Fibroblast of skin of left biceps (primary cell): ENCODE results near the gene RILPL1.
"Not testable (repeated sequence)": the region's sequence is repeated elsewhere in the genome, so short reads cannot be mapped to it uniquely, and the experiment has no call there.

ENCODE experiments used
- DNase-seq, 2 experiments: peaks; one replicate each; pipeline ENCODE4 v3.0.0-alpha.2; 2013; ENCODE audit warnings: low read depth in 2 of 2

RILPL1 gene

DNA sequence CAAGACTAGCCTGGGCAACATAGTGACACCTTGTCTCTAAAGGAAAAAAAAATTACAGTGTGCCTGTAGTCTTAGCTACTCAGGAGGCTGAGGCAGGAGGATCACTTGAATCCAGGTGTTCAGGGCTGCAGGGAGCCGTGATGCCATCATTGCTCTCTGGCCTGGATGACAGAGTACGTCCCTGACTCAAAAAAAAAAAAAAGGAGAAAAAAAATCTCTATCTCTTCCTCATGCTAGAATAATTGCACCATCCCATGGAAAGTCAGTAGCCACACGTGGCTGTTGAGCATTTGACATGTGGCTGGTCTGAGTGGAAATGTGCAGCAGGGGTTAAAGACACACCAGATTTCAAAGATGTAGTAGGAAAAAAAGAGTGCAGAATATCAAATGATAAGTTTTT is 3.8 kb downstream of the RILPL1 start:
- DNase-seq = no peak

- DNase-seq = no peak
Observed at GRCh38 chr12:123528858-123529257, 4.7 kb downstream of the RILPL1 start.

GRCh38 chr12:123526542-123527080 is 6.9 kb downstream of the RILPL1 start:
- DNase-seq = no peak

DNA sequence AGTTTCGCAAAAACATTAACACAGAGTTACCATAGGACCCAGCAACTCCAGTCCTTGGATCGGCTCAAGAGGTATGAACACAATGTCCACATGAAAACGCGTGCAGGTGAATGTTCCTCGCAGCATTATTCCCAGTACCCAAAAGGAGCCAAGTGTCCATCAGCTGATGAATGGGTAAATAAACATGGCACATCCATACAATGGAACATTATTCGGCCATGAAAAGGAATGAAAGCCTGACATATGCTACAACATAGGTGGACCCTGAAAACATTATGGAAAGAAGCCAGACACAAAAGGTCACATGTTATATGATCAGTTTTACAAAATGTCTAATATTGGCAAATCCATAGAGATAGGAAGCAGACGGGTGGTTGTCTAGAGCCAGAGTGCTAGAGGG is 9.1 kb downstream of the RILPL1 start:
- DNase-seq = no peak

GRCh38 chr12:123523518-123523917 is 10.0 kb downstream of the RILPL1 start:
- no peak for DNase-seq

DNA sequence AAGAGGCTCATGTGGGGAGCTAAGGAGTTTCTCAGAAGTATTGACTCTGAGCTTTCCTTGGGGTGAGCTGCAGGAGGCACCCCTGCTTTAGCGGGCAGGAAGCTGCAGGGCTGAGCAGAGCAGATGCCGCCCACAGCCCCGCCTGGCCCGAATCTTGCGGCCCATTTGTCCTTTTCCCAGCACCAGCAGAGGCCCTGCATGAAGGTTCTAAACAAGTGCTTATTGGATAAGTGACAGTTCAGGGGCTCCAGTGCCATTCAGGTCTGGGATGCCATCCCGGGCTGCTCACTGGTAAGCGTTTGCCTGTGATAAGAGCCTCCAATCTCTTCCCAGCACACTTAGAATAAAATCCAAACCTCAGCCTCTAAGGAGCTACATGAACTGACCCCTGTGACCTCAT is 11.4 kb downstream of the RILPL1 start:
- DNase-seq = no peak

DNA sequence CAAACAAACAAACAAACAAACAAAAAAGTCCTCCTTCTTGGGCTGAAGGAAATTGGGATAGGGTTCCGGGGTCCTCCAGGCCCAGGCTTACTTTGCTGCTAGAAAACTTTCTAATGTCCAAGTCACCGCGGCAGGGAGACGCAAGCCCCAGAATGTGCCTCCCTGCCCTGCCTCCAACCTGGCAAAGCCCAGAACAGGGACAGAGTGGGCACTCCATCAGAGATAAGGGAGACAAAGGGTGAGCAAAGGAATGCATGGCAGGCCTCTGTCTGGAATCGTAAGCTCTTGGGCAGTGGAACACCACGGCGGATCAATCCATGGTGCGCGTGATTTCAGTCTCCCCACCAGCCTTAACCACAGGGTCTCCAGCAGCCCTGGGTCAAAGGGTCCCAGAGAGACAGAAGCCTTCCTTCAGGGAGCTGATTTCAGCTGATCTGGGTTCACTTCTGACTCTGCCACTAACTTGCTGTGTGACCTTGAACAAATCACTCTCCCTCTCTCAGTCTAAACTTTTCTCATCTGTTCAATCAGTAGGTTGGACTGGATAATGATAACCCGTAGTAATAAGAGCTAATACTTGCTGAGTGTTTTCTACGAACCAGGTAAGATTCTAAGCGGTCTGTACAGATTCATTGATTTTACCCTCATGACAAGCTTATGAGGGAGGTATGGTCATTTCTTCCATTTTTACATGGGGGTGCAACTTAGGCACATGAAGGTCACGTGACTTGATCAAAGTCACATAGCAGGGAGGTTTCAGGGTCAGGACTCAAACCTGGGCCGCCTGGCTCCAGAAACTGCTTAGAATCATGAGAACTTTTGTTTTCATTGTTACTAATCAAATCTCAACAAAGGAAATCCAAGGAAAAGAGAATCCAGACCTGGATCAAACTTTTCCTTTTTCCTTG is 12.7 kb downstream of the RILPL1 start:
- DNase-seq = no peak

GRCh38 chr12:123519141-123520001 is 14.1 kb downstream of the RILPL1 start:
- DNase-seq = no peak

DNA sequence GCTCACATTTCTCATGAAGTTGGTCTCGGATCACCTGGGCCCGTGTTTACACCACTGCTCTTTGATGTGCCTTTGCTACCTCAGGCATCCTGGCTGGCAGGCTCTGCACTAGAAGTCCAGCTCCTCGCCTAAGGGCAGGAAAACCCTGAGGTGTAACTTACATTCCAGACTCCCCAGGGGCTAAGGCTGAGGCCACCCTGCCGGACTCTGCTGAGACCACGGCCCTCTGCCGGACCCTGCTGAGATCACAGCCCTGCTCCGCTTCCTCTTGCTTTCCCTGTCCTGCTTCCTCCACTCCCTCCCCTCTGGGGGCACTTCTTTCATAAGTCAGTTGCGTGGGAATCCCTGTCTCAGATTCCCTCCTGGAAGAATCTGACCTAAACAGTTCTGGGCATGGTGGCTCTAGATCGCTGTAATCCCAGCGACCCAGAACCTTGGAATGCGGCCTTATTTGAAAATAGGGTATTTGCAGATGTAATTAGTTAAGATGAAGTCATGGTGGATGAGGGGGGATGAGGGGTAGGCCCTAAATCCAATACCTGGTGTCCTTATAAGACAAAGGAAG is 17.2 kb downstream of the RILPL1 start:
- DNase-seq = no peak

DNA sequence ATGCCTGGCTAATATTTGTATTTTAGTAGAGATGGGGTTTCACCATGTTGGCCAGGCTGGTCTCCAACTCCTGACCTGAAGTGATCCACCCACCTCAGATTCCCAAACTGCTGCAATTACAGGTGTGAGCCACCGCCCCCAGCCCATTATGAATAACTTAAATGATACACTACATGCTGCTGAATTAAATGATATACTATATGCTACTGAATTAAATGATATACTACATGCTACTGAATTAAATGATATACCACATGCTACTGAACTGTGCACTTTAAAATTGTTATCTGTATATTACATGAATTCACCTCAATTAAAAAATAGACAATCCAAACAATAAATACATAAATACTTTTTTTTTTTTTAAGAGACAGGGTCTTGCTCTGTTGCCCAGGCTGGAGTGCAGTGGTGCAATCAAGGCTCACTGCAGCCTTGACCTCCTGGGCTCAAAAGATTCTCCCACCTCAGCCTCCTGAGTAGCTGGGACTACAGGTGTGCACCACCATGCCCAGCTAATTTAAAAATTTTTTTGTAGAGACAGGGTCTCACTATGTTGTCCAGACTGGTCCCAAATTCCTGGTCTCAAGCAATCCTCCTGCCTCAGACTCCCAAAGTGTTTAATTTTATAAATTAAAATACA is 18.8 kb downstream of the RILPL1 start:
- not testable (repeated sequence) for DNase-seq

DNA sequence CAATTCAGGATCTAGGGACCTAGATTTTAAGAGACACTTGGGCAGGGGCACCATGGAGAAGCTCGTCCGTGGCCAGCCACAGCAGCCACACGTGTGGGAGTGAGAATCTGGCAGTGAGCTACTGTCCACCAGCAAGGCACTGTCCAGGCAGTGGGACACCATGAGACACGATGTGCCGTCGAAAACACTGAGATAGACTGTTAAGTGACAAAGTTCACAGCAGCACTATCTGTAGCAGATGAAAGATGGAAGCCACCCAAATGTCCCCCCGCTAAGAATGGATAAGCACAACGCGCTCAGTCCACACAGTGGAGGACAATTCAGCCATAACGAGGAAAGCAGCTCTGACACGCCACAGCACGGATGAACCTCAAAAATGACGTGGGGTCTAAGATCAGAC is 19.7 kb downstream of the RILPL1 start:
- no peak for DNase-seq

GRCh38 chr12:123512838-123513665 is 20.5 kb downstream of the RILPL1 start:
- DNase-seq = no peak

DNA sequence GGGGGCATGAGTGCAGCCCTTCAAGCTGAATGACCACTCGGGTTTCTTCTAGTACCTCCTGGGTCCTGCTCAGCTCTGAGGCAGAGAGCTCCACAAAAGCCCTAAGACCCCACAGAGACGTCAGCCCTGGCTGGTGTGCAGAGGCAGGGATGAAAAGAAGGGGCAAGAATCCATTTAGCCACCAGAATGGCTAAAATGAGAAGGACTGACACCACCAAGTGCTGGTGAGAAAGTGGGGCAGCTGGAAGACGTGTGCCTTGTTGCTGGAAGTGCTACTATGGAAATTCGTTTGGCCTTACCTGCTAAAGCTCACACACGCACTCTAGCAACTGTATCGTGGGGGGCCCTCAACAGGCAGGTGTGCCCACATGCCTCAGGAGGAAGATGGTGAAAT is 26.7 kb downstream of the RILPL1 start:
- DNase-seq = no peak

DNA sequence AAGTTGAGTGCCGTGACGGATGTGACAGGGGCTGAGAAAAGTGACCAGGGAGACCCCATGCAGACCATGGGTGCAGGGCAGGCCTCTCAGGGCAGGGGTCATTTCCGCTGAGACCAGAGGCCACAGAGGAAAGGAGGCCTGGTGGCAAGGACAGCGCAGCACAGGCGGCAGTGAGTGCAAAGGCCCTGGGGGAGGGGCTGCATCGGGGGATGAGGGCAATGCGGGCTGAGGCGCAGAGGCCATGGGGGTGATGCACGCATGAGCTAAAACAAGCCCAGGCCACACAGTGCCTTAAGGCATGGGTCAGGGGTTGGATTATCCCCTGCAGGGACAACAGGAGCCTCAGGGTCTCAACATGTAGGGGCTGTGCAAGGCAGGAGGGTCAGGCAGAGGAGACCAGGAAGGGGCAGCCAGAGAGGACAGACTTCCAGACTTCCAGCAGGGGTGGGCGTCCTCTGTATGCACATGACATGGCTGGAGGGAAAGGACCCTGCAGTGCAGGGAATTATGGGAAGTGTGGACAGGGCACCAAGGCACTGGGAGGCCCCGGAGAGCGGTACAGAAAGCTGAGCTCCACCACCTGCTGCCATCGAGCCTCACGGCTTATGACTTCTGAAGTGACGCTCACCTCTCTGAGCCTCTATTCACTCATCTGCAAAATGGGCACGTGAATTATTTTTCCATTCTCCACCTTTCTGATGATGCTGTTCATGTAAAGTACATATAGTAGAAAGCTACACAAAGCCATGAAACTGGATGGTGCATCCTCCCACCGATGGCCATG is 27.3 kb downstream of the RILPL1 start:
- DNase-seq = no peak

DNA sequence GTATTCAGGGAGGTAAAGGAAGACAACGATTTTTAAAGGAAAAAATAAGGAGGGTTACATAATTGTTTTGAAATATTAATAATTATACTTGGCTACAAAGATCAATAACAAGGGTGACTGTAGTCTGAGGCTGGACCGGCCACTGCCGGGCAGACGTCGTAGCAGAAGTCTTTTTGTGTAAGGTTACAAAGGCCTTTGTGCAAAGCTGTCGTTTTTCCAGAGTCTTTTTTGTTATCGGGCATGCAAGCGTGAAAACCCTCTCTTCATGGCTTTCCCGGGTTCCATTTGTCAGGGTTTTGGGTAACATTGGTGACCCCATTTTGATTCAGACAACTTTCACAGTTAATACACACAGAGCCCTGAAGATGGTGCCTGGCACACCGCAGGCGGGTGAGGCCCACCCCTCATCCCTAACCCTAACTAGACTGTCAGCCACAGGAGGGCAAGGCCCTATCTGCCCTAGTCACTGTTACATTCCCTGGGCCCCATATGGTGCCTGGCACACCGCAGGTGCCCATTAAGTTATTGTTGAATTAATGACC is 31.3 kb downstream of the RILPL1 start:
- DNase-seq = no peak

- no peak for DNase-seq
Observed at GRCh38 chr12:123499332-123499731, 34.2 kb downstream of the RILPL1 start.

- DNase-seq = no peak
Observed at GRCh38 chr12:123498126-123498825, 35.2 kb downstream of the RILPL1 start.

DNA sequence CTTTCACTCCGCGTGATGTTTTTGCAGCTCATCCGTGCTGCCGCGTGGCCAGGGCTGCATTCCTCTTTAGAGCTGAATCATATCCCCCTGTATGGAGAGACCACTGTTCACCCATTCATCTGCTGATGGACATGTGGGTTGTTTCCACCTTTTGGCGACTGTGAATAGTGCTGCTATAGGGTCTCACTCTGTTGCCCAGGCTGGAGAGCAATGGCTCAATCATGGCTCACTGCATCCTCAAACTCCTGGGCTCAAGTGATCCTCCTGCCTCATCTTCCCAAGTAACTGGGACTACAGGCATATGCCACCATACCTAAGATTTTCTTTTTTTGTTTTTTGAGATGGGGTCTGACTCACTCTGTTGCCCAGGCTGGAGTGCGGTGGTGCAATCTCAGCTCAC is 36.5 kb downstream of the RILPL1 start:
- no peak for DNase-seq
